Stomach (tissue), 4 donors: ENCODE results near the gene TCEANC.

Source experiments
- CTCF ChIP-seq, 7 experiments: fragments of 450-650 bp in 4 of 7; fragments of 200-600 bp in 3 of 7; sonication (generic) in 3 of 7; IDR thresholded peaks; one replicate each; pipeline ENCODE4 v1.5.1; 2016 to 2019; ENCODE audit warnings: antibody characterized with exemption in 7 of 7, control low read depth in 2 of 7, mild to moderate bottlenecking in 1 of 7
- EP300 ChIP-seq: sonication (generic); formaldehyde crosslinking; IDR thresholded peaks from one replicate; pipeline ENCODE4 v1.6.1; 2017; ENCODE audit warnings: antibody characterized with exemption
- POLR2A ChIP-seq, 4 donors: fragments of 450-650 bp; IDR thresholded peaks; one replicate each; pipeline ENCODE4 v1.6.1; 2016; ENCODE audit warnings: antibody characterized with exemption in 4 of 4, control low read depth in 2 of 4, mild to moderate bottlenecking in 1 of 4, moderate library complexity in 1 of 4
- POLR2AphosphoS5 ChIP-seq, 3 donors: sonication (generic); formaldehyde crosslinking; IDR thresholded peaks; one replicate each; pipeline ENCODE4 v1.6.1; 2016; ENCODE audit warnings: antibody characterized with exemption in 3 of 3

GRCh38 chrX:13659063-13659462, 6.1 kb downstream of the TCEANC start:
- TF ChIP-seq CTCF (IDR thresholded peaks at IDR 0.05) (no peak), EP300 (no peak), POLR2A (IDR thresholded peaks at IDR 0.05) (no peak), POLR2AphosphoS5 (IDR thresholded peaks at IDR 0.05) (no peak)
